22Rv1 (cell line): ENCODE results near the gene TSPOAP1.

Source experiments
- ZFX ChIP-seq: fragments of 450-650 bp; IDR thresholded peaks from 2 replicates; pipeline ENCODE4 v1.6.1; 2017; ENCODE audit warnings: antibody characterized with exemption, borderline replicate concordance
- TF ChIP-seq, protein P1 (sequence below): fragments of 450-650 bp; IDR thresholded peaks from 2 replicates; pipeline ENCODE4 v1.5.1; 2017; ENCODE audit warnings: mild to moderate bottlenecking

DNA sequence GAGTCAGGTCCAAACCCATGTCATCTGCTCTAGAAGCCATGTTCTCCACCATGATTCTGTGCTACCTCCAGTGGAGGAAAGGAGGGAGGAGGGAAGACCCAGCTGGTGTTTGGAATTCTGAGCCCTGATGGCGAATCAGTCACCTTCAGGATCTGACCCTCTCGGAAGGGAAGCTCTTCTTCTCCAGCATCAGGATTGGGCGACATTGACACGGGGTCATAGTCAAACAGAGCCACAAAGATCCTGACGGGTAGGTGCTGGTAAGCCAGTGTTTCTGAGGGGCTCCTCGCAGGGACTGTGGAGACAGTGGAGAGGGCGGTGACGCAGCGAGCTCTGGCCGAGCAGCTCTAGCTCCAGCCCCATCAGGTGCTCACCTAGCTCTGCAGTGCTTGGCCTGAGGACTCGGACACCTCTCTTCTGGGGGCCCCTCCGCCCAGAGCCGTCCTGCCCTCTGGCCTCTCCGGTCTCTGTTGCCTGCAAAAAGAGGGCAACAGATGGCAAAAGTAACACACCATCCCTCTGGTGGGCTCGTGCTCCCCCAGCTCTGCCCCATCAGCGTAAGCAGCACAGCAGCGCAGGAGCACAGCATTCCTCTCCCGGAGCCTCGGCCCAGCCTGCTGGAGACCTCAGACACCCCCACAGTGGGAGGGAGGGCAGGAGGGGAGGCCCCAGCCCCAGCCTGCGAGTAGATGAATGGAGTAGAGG, 21.0 kb downstream of the TSPOAP1 start:
- TF ChIP-seq, protein P1, sequence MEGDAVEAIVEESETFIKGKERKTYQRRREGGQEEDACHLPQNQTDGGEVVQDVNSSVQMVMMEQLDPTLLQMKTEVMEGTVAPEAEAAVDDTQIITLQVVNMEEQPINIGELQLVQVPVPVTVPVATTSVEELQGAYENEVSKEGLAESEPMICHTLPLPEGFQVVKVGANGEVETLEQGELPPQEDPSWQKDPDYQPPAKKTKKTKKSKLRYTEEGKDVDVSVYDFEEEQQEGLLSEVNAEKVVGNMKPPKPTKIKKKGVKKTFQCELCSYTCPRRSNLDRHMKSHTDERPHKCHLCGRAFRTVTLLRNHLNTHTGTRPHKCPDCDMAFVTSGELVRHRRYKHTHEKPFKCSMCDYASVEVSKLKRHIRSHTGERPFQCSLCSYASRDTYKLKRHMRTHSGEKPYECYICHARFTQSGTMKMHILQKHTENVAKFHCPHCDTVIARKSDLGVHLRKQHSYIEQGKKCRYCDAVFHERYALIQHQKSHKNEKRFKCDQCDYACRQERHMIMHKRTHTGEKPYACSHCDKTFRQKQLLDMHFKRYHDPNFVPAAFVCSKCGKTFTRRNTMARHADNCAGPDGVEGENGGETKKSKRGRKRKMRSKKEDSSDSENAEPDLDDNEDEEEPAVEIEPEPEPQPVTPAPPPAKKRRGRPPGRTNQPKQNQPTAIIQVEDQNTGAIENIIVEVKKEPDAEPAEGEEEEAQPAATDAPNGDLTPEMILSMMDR: no peak
- TF ChIP-seq ZFX: no peak
